HepG2 (cell line): Measurements from ENCODE around the gene APC2. TPM values are rescaled to one million over a fixed set of nuclear protein-coding genes. Genes with fewer than 3 reads are reported as not detected.

Experiments
- CSRNP2 ChIP-seq: sonication (generic); formaldehyde crosslinking; conservative IDR thresholded peaks from 2 replicates; pipeline ENCODE4 v1.8.0; 2022; ENCODE audit warnings: low read depth, missing genetic modification reagents
- FOXK2 ChIP-seq: fragments of 450-650 bp; IDR thresholded peaks from 2 replicates; pipeline ENCODE4 v1.6.1; 2016
- MEIS1 ChIP-seq: sonication (generic); formaldehyde crosslinking; IDR thresholded peaks from 2 replicates; pipeline ENCODE4 v1.9.0; 2021; ENCODE audit warnings: mild to moderate bottlenecking, missing genetic modification reagents, moderate library complexity, borderline replicate concordance
- MXI1 ChIP-seq: IDR thresholded peaks from 3 replicates; pipeline ENCODE4 v1.6.1; 2012; ENCODE audit warnings: low read depth, low read length, inconsistent platforms, borderline replicate concordance
- ZBTB49 ChIP-seq: sonication (generic); formaldehyde crosslinking; IDR thresholded peaks from 2 replicates; pipeline ENCODE4 v1.4.0; 2020; ENCODE audit warnings: missing genetic modification reagents, borderline replicate concordance
- ZFY ChIP-seq: sonication (generic); formaldehyde crosslinking; IDR thresholded peaks from 2 replicates; pipeline ENCODE4 v1.4.0; 2020; ENCODE audit warnings: missing genetic modification reagents
- ZNF616 ChIP-seq: sonication (generic); formaldehyde crosslinking; IDR thresholded peaks from 2 replicates; pipeline ENCODE4 v1.5.0; 2020; ENCODE audit warnings: low read depth, mild to moderate bottlenecking, missing genetic modification reagents
- ZNF646 ChIP-seq: sonication (generic); formaldehyde crosslinking; IDR thresholded peaks from 2 replicates; pipeline ENCODE4 v1.9.0; 2021; ENCODE audit warnings: mild to moderate bottlenecking, missing genetic modification reagents
- ZNF879 ChIP-seq: sonication (generic); formaldehyde crosslinking; IDR thresholded peaks from 2 replicates; pipeline ENCODE4 v1.8.1; 2023; ENCODE audit warnings: missing genetic modification reagents
- ZNF891 ChIP-seq: sonication (generic); formaldehyde crosslinking; IDR thresholded peaks from 2 replicates; pipeline ENCODE4 v1.5.0; 2020; ENCODE audit warnings: mild to moderate bottlenecking, missing genetic modification reagents
- polyA plus RNA-seq, 8 experiments: library from polyadenylated mRNA; depleted of rRNA in 3 of 8; stranded (reverse) in 7 of 8; unstranded in 1 of 8; fragments of >200 nt; fragmentation: Illumina TruSeq in 4 of 8; extraction: Trizol in 4 of 8; gene quantifications; 2 replicates each; pipeline versions ENCODE4 v1.2.1 to v1.2.3, GENCODE V29; 2011 to 2016; ENCODE audit warnings: low read depth in 4 of 8, missing spikeins in 1 of 8, mixed read lengths in 1 of 8; ENCODE audit not compliant: insufficient read depth in 1 of 8
- total RNA-seq, 5 experiments: library from RNA; depleted of rRNA; stranded (reverse); fragments of >200 nt; fragmentation: Illumina TruSeq; extraction: Trizol; gene quantifications; 2 replicates each; pipeline ENCODE4 v1.2.3, GENCODE V29; 2016; ENCODE audit warnings: low read depth in 1 of 5

APC2 gene
- total and polyA plus RNA-seq, 2 of the 13 experiments (the other 11 are each of a cell fraction or from before 2014, with no cell fraction given) = 0.08 to 0.22 TPM

- TF ChIP-seq CSRNP2 (CRISPR knock-in tag) (no peak), ZFY (CRISPR knock-in tag) (peak; percentile 67), ZNF646 (no peak), FOXK2 (no peak), ZNF879 (CRISPR knock-in tag) (0 out of 2 replicates have a peak, but pooled peaks have one; percentile 13), ZBTB49 (CRISPR knock-in tag) (no peak), MEIS1 (CRISPR knock-in tag) (no peak; the same call in 1 of the 2 replicates), MXI1 (peak; percentile 63; the same call in 1 of the 3 replicates), ZNF891 (CRISPR knock-in tag) (peak; percentile 75), ZNF616 (no peak)
Observed at GRCh38 chr19:1400281-1401137, 49.4 kb upstream of the APC2 start (continued).
